ENCODE data around the gene YDJC.
"Not testable (repeated sequence)": the region's sequence is repeated elsewhere in the genome, so short reads cannot be mapped to it uniquely, and the experiment has no call there.

YDJC gene

GRCh38 chr22:21651521-21652009, 21.7 kb upstream of the YDJC start:
- no peak for DNase-seq

- no peak for DNase-seq
Measured at GRCh38 chr22:21650823-21651520, 21.1 kb upstream of the YDJC start.

- no peak for DNase-seq
Measured at GRCh38 chr22:21650280-21650679, 20.5 kb upstream of the YDJC start.

- peak; percentile 79 for DNase-seq
Measured at GRCh38 chr22:21646608-21647590, 17.1 kb upstream of the YDJC start.

GRCh38 chr22:21645513-21645912, 15.7 kb upstream of the YDJC start:
- not testable (repeated sequence) for DNase-seq

- DNase-seq = no peak
Measured at GRCh38 chr22:21643533-21644357, 13.9 kb upstream of the YDJC start.

GRCh38 chr22:21642584-21643448, 13.0 kb upstream of the YDJC start:
- DNase-seq = peak; percentile 60

GRCh38 chr22:21641789-21642583, 12.2 kb upstream of the YDJC start, which contains the start of gene SDF2L1:
Gene SDF2L1, plus strand, starts transcription at chr22:21642302. Its CDS starts 35 bp downstream, at chr22:21642337.
- DNase-seq = peak; percentile 99

- no peak for DNase-seq
Measured at GRCh38 chr22:21641417-21641788, 11.6 kb upstream of the YDJC start.

GRCh38 chr22:21640810-21641209, 11.0 kb upstream of the YDJC start:
- DNase-seq = no peak

GRCh38 chr22:21639359-21639758, 9.5 kb upstream of the YDJC start:
- DNase-seq = no peak

GRCh38 chr22:21637450-21637849, 7.6 kb upstream of the YDJC start:
- not testable (repeated sequence) for DNase-seq

- DNase-seq = no peak
Measured at GRCh38 chr22:21636629-21637218, 6.9 kb upstream of the YDJC start.

- no peak for DNase-seq
Measured at GRCh38 chr22:21635771-21636510, 6.1 kb upstream of the YDJC start.

GRCh38 chr22:21634844-21635243, 5.0 kb upstream of the YDJC start:
- DNase-seq = no peak

- no peak for DNase-seq
Measured at GRCh38 chr22:21634081-21634480, 4.3 kb upstream of the YDJC start.

- no peak for DNase-seq
Measured at GRCh38 chr22:21633481-21633880, 3.7 kb upstream of the YDJC start.

GRCh38 chr22:21632931-21633330, 3.1 kb upstream of the YDJC start:
- DNase-seq = no peak

GRCh38 chr22:21632237-21632895, 2.5 kb upstream of the YDJC start, which contains the start of gene CCDC116:
Gene CCDC116, plus strand, starts transcription at chr22:21632760. Its CDS starts 422 bp downstream, at chr22:21633182.
- peak; percentile 65 for DNase-seq
